PFSK-1 (cell line): ENCODE data around the gene KRT86.

Experiments used
- POLR2AphosphoS5 ChIP-seq: IDR thresholded peaks from 2 replicates; pipeline ENCODE4 v1.6.1; 2012; ENCODE audit warnings: low read depth, mild to moderate bottlenecking, control low read depth, low read length, moderate library complexity
- SIN3A ChIP-seq: IDR thresholded peaks from 2 replicates; pipeline ENCODE4 v1.6.1; 2012; ENCODE audit warnings: mild to moderate bottlenecking, low read length, moderate library complexity, borderline replicate concordance; ENCODE audit not compliant: insufficient read depth
- TAF1 ChIP-seq: IDR thresholded peaks from 2 replicates; pipeline ENCODE4 v1.6.1; 2012; ENCODE audit warnings: low read length, control low read depth, borderline replicate concordance; ENCODE audit not compliant: insufficient read depth
- TF ChIP-seq, protein P1 (sequence below), 2 experiments: IDR thresholded peaks; 2 replicates each; pipeline versions ENCODE4 v1.6.1 to v1.8.0; 2011 to 2012; ENCODE audit warnings: low read depth in 2 of 2, low read length in 2 of 2, control low read depth in 1 of 2, inconsistent platforms in 1 of 2, mild to moderate bottlenecking in 1 of 2, moderate library complexity in 1 of 2; ENCODE audit not compliant: insufficient read depth in 1 of 2

DNA sequence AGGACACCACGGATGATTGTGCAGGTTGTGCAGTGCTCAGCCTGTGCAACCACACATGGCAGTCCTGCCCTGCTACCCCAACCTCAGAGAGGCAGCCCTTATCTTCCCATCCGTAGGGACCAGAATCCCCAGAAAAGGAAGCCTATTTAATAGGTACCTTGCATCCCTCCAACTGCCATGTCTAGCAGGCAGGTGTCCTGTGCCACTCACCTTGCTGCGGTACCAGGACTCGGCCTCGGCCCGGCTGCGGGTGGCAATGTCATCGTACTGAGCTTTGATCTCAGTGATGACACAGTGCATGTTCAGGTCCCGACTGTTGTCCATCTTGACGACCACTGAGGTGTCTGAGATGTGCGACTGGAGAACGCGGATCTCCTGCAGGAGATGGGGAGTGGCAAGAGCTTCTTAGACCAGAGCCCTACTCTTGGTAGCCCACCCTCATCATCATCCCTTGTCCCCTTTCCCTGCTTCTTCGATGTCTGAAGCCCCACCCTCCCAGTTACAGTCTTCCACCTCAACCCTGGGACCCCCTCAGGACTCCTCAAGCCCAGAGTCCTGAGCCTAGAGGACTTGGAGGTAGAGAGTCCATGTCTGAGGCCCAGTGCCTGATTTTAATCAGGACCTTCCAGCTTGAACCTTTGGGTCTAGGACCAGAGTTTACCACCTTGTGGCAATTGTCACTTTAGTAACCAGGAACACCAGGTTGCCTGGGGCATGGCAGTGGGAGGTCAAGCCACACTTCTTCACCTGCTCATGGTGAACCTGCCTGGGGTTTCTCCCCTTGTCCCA lies 20.9 kb upstream of the KRT86 start:
- no peak for TF ChIP-seq TAF1
- TF ChIP-seq POLR2AphosphoS5 = no peak
- TF ChIP-seq SIN3A = no peak
- TF ChIP-seq, protein P1, sequence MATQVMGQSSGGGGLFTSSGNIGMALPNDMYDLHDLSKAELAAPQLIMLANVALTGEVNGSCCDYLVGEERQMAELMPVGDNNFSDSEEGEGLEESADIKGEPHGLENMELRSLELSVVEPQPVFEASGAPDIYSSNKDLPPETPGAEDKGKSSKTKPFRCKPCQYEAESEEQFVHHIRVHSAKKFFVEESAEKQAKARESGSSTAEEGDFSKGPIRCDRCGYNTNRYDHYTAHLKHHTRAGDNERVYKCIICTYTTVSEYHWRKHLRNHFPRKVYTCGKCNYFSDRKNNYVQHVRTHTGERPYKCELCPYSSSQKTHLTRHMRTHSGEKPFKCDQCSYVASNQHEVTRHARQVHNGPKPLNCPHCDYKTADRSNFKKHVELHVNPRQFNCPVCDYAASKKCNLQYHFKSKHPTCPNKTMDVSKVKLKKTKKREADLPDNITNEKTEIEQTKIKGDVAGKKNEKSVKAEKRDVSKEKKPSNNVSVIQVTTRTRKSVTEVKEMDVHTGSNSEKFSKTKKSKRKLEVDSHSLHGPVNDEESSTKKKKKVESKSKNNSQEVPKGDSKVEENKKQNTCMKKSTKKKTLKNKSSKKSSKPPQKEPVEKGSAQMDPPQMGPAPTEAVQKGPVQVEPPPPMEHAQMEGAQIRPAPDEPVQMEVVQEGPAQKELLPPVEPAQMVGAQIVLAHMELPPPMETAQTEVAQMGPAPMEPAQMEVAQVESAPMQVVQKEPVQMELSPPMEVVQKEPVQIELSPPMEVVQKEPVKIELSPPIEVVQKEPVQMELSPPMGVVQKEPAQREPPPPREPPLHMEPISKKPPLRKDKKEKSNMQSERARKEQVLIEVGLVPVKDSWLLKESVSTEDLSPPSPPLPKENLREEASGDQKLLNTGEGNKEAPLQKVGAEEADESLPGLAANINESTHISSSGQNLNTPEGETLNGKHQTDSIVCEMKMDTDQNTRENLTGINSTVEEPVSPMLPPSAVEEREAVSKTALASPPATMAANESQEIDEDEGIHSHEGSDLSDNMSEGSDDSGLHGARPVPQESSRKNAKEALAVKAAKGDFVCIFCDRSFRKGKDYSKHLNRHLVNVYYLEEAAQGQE (IDR thresholded peaks at IDR 0.05; ENCODE audit: insufficient read depth in 1 of 2, low read depth in 2 of 2, low read length in 2 of 2) = no peak
